IMR-90 (cell line): ENCODE measurements around the gene TRIM36.

Source experiments
- BHLHE40 ChIP-seq: fragments of 150-350 bp; IDR thresholded peaks from 2 replicates; pipeline ENCODE4 v1.6.1; 2016; ENCODE audit warnings: mild to moderate bottlenecking, low read depth, low read length
- FOS ChIP-seq: fragments of 150-350 bp; IDR thresholded peaks from 2 replicates; pipeline ENCODE4 v1.6.1; 2016; ENCODE audit warnings: low read depth, low read length
- MAFK ChIP-seq: IDR thresholded peaks from 2 replicates; pipeline ENCODE4 v1.6.1; 2012; ENCODE audit warnings: low read depth, low read length, improper control_type of control experiment
- MXI1 ChIP-seq: IDR thresholded peaks from 2 replicates; pipeline ENCODE4 v1.6.1; 2012; ENCODE audit warnings: low read depth, mild to moderate bottlenecking, low read length, moderate library complexity, borderline replicate concordance
- POLR2A ChIP-seq: IDR thresholded peaks from 2 replicates; pipeline ENCODE4 v1.6.1; 2012; ENCODE audit warnings: mild to moderate bottlenecking, low read depth, low read length
- RAD21 ChIP-seq: IDR thresholded peaks from 2 replicates; pipeline ENCODE4 v1.6.1; 2012; ENCODE audit warnings: low read length, improper control_type of control experiment
- SMC3 ChIP-seq: fragments of 150-350 bp; IDR thresholded peaks from 2 replicates; pipeline ENCODE4 v1.6.1; 2016; ENCODE audit warnings: low read depth, mild to moderate bottlenecking, antibody characterized with exemption, low read length, moderate library complexity
- TF ChIP-seq, protein P1 (sequence below): conservative IDR thresholded peaks from 2 replicates; pipeline ENCODE4 v1.5.1; 2012; ENCODE audit warnings: mild to moderate bottlenecking, low read depth, low read length, improper control_type of control experiment
- TF ChIP-seq, protein P2 (sequence below): fragments of 150-350 bp; IDR thresholded peaks from 2 replicates; pipeline ENCODE4 v1.6.1; 2017; ENCODE audit warnings: mild to moderate bottlenecking, antibody characterized with exemption, low read length, low read depth
- TF ChIP-seq, protein P3 (sequence below): fragments of 150-350 bp; IDR thresholded peaks from 2 replicates; pipeline ENCODE4 v1.6.1; 2016; ENCODE audit warnings: low read depth, mild to moderate bottlenecking, low read length, moderate library complexity, borderline replicate concordance

DNA sequence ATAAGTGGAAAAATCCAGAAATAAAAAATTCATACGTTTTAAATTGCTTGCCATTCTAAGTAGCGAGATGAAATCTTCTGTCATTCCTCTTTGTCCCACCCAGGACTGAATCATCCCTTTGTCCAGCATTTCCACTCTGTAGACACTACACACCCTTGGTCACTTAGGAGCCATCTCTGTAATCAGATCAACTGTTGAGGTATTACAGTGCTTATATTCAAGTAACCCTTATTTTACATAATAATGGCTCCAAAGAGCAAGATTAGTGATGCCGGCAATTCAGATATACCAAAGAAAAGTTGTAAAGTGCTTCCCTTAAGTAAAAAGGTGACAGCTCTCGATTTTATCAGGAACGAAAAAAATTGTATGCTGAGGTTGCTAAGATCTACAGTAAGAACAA is 60.4 kb downstream of the TRIM36 start:
- TF ChIP-seq FOS (no peak), MAFK (no peak), RAD21 (no peak), BHLHE40 (no peak), SMC3 (no peak), POLR2A (no peak), MXI1 (no peak)
- TF ChIP-seq, protein P1, sequence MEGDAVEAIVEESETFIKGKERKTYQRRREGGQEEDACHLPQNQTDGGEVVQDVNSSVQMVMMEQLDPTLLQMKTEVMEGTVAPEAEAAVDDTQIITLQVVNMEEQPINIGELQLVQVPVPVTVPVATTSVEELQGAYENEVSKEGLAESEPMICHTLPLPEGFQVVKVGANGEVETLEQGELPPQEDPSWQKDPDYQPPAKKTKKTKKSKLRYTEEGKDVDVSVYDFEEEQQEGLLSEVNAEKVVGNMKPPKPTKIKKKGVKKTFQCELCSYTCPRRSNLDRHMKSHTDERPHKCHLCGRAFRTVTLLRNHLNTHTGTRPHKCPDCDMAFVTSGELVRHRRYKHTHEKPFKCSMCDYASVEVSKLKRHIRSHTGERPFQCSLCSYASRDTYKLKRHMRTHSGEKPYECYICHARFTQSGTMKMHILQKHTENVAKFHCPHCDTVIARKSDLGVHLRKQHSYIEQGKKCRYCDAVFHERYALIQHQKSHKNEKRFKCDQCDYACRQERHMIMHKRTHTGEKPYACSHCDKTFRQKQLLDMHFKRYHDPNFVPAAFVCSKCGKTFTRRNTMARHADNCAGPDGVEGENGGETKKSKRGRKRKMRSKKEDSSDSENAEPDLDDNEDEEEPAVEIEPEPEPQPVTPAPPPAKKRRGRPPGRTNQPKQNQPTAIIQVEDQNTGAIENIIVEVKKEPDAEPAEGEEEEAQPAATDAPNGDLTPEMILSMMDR = no peak
- TF ChIP-seq, protein P2, sequence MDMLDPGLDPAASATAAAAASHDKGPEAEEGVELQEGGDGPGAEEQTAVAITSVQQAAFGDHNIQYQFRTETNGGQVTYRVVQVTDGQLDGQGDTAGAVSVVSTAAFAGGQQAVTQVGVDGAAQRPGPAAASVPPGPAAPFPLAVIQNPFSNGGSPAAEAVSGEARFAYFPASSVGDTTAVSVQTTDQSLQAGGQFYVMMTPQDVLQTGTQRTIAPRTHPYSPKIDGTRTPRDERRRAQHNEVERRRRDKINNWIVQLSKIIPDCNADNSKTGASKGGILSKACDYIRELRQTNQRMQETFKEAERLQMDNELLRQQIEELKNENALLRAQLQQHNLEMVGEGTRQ = no peak
- TF ChIP-seq, protein P3, sequence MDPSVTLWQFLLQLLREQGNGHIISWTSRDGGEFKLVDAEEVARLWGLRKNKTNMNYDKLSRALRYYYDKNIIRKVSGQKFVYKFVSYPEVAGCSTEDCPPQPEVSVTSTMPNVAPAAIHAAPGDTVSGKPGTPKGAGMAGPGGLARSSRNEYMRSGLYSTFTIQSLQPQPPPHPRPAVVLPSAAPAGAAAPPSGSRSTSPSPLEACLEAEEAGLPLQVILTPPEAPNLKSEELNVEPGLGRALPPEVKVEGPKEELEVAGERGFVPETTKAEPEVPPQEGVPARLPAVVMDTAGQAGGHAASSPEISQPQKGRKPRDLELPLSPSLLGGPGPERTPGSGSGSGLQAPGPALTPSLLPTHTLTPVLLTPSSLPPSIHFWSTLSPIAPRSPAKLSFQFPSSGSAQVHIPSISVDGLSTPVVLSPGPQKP = no peak
